HG03097 (cell line): ENCODE measurements around the gene CALCR.

Source experiments
- ATAC-seq: cut with Tn5 transposase; IDR thresholded peaks from one replicate; pipeline ENCODE4 v1.9.1; 2021; ENCODE audit not compliant: unreplicated experiment, low FRiP score

Gene CALCR

DNA sequence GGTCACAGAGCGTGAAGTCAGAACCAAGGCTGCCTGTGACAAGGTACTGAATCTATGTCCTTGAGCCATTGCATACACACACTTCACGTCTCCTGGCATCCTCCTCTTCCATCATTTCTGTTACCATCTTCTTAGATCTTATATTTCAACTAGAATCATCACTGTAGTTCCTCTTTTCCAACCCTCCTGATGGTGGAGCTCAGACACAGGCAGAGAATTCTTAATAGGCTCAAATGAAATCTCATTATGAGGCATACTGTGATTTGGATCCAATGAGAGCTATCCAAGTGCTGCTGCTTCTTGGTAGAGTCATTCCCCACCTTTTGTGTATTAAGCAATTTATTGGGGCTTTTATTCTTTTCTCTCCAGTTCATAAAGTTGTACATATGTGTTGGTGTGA is 113.2 kb downstream of the CALCR start:
- ATAC-seq, result no peak

GRCh38 chr7:93453262-93453661 is 121.3 kb downstream of the CALCR start:
- no peak for ATAC-seq

GRCh38 chr7:93448176-93448575 is 126.3 kb downstream of the CALCR start:
- no peak for ATAC-seq

DNA sequence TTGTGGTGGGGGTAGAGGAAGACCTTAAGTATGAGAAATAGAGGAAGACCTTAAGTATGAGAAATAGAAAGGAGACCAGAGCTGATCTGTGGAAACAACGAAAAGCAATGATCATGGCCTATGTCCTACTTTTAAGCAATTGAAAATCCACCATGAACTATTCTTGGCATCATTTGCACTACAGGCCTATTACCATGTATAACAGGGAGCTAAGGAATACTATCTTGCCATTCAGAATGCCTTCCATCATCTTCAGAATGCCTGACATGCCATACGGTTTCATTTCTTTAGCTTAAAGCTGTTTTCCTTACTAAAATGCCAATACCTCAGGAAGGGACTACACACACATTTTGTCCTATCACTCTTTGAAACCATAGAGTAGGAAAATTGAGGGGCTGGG is 127.0 kb downstream of the CALCR start:
- no peak for ATAC-seq

DNA sequence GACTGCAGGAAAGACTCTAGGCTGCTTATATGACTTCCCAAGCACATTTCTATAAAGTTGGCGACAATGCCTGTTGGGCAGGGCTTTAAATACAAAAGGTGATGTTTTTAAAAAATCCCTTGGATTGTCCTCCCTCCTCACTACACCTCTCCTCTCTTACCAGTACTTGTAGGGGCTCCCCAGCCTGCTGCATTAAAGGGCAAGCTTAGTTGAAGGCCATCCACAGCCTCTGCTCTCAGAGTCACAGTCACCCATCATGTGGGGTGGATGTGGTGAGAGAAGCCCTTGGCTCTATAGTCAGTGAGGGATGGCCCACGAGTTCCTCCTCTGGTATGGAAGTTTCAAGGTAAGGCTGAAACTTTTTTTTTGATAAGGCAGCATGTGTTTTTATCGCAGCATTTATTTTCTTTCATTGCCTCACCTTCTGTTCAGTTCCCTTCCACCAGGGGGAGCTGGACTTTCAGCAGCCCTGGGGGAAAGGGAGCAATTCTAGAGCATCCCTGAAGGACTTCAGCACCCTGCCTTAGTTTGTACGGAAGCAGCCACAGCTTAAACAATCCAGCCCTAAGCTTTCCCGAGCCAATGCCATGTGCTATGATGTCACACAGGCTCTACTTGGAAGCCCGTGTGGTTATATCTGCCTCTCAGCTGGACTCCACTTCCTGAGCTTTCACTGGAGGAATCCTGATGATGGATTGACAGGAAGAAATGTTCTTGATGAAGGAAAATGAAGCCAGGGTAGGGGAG is 131.9 kb downstream of the CALCR start:
- peak; percentile 50 for ATAC-seq

- no peak for ATAC-seq
Measured at GRCh38 chr7:93435791-93436190, 138.7 kb downstream of the CALCR start.

DNA sequence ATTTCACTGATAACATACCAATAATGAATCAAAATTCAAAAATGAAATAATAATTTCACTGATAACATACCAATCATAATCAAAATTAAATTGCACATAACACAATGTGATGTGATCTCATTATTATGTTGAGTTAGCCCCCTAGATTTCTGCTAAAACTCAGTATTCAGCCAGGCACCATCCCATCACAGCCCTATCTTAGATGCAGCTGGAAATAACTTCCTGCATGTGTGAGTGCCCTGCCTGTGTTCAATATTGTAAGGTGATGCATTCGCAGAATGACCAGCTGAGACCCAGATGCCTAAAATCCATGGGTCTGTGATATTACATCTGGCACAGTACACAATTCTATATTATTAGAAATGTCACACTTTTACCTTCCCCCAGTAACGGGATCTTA is 142.4 kb downstream of the CALCR start:
- no peak for ATAC-seq

GRCh38 chr7:93430917-93431588 is 143.5 kb downstream of the CALCR start:
- peak; percentile 58 for ATAC-seq

DNA sequence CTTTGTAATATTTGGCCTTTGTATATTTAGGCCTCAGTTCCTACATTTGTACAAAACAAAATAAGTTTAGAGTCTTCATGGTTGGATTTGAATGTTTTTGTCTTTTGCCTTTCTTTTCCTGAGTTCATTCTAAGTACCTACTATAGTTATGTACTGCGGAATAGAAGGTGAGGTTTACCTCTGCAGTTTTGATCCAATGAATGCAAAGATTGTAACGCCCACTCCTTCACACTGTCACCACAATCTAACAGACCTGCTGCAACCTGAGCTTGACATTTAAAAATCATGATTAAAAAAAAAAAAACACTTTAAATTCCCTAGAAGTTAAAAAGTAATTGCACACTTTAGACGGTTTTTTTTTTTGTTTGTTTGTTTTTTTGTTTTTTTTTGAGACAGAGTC is 145.0 kb downstream of the CALCR start:
- ATAC-seq, result no peak

DNA sequence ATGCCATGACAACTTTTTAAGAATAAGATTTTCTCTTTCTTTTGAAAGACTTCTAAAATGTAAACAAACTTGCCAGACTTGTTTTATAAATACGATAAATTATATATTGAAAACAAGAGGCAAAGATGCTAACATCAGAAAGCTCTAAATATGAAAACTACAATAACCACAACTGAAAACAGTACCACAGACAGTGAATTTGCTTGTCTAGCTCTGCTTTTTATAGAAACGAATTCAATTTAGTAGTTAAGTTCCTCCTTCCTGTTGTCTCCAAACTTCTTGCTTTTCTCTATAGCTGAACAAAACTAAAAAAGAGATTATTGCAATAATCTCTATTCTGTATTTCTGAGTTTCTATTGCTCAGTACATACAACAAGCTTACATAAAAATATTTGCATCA is 147.4 kb downstream of the CALCR start:
- no peak for ATAC-seq

DNA sequence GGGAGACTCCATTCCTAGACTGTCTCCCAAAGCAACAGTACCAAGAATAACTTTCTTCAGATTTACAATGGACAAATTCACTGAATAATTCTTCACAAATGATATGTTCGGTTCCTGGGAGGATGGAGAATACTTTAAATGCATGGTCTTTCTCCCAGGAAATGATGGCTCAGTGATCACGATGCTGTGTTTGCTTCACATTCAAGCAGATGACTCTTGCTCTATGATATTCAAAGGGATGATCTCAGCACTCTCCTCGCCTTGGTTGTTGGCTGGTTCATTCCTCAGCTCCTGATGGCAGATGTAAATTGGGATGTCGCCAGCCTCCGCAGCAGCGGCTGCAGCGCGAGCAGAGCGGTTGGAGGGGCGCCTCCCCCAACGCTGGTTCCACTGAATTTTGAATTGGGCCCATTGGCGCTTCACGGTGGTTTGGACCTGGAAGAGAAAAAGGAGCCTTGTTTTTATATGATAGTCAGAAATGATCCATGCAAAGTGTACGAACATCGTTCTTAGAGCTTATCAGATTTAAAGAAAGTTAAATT is 148.3 kb downstream of the CALCR start:
- ATAC-seq, result no peak

DNA sequence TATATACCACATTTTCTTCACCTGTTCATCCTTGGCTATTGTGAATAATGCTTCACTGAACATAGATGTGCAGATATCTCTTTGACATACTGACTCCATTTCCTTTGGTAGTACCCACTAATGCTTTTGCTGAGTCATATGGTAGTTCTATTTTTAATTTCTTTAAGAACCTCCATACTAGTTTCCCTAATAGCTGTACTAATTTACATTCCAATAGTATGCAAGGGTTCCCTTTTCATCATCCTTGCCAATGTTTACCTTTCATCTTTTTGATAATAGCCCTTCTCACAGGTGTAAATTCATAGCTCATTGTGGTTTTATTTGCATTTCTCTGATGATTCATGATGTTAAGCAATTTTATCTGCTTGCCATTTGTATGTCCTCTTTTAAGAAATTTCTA is 159.9 kb downstream of the CALCR start:
- no peak for ATAC-seq

GRCh38 chr7:93409324-93409723 is 165.2 kb downstream of the CALCR start:
- no peak for ATAC-seq

GRCh38 chr7:93407239-93407638 is 167.3 kb downstream of the CALCR start:
- ATAC-seq, result no peak

GRCh38 chr7:93402944-93403343 is 171.6 kb downstream of the CALCR start:
- no peak for ATAC-seq

GRCh38 chr7:93399642-93400041 is 174.9 kb downstream of the CALCR start:
- ATAC-seq, result no peak

DNA sequence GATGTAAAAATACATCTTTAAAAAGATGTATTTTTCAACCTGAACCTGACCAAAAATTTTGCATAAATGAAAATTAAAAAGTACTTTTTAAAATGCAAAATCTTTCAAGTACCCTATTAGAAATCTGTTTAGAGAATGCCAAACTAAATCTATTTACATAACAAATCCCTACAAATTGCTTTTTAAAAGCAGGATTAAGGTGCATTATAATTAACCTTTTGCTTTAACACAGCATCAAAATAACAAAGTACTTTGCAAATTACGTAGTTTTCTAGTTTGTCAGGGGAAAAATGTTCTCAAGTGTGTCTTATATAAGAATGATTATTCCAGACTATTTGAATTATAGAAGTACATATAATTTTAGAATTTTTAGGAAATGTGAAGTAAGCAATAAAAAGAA is 181.5 kb downstream of the CALCR start:
- ATAC-seq, result no peak

DNA sequence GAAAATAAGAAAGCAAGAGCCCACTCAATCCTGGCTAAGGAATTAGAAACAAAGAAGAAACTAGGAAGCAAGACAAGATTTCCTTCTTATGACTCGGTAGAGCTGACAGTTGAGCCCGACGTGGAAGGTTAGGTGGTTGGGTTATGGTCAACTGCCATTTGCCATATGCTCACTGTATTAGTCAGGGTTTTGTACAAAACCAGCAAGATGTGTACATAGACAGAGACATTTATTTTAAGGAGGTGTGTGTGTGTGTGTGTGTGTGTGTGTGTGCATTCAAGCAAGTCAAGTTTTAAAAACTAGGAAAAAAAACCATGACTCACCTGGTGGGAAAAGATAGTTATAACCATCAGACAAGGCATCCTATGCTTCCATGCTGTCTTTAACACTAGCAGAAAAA is 183.9 kb downstream of the CALCR start:
- ATAC-seq, result no peak

- ATAC-seq, result no peak
Measured at GRCh38 chr7:93382362-93382761, 192.2 kb downstream of the CALCR start.

- no peak for ATAC-seq
Measured at GRCh38 chr7:93378131-93378760, 196.3 kb downstream of the CALCR start.

DNA sequence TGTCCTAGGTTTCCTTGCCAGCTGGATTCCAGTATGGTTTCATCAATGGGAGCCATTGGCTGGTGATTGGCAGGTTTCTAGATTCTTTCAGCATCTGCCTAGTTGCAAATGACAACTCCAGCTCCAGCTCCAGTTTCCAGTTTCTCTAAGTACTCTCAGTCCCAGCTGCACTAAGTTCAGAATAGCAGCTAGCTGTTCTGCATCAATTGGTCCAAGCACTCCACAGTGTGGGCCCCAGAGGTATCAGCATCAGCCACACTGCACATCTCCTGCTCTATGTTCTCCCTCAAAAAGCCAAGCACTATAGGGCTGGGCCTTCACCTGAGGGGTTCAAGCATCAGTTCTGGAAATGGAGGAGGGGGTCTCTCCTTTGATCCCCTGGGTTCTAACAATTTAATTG is 198.9 kb downstream of the CALCR start:
- ATAC-seq, result no peak
